ENCODE results near the gene RELT. TPM values are rescaled to one million over a fixed set of nuclear protein-coding genes. Genes with fewer than 3 reads are reported as not detected.

The RELT gene
- total and polyA plus RNA-seq, 2 of the 13 experiments (the other 11 are each of a cell fraction or from before 2014, with no cell fraction given) = 2.5 to 4.7 TPM

GRCh38 chr11:73445980-73446379 is 69.8 kb downstream of the RELT start (continued):
- no peak for TF ChIP-seq REST (IDR thresholded peaks at IDR 0.05; ENCODE audit: borderline replicate concordance in 1 of 2, low read depth in 1 of 2, low read length in 2 of 2)

- Histone ChIP-seq H3K36me3 (replicated peaks in 1 of 2; ENCODE audit: control insufficient read depth in 1 of 2, insufficient read depth in 2 of 2, low read length in 2 of 2) (no peaks in the 10 kb centered on the region), H3K27ac (ENCODE audit: extremely low read length, insufficient read depth, low read length) (no peak overlapping the region), H3K9me3 (ENCODE audit: low read length) (no peaks in the 10 kb centered on the region), H3K4me3 (replicated peaks in 1 of 3; ENCODE audit: insufficient read depth in 1 of 3, low read depth in 2 of 3, low read length in 3 of 3) (no peak overlapping the region), H2AFZ (ENCODE audit: low read length) (no peak overlapping the region), H3K4me1 (ENCODE audit: insufficient read depth, low read length) (no peaks in the 10 kb centered on the region), H3K79me2 (ENCODE audit: insufficient read depth, low read length) (no peaks in the 10 kb centered on the region), H4K20me1 (ENCODE audit: insufficient read depth, low read length) (no peaks in the 10 kb centered on the region), H3K9ac (ENCODE audit: insufficient read depth, low read depth, low read length) (no peak overlapping the region), H3K27me3 (ENCODE audit: control insufficient read depth in 1 of 2, insufficient read depth in 2 of 2, low read length in 2 of 2) (no peaks in the 10 kb centered on the region), H3K4me2 (ENCODE audit: low read depth, low read length) (no peak overlapping the region)
- FAIRE-seq (no peak), DNase-seq (ENCODE audit: low spot score) (no peak), ATAC-seq (no peak)
- no TSS peak for BruUV-seq (replicated peaks)
- in situ Hi-C loops (cut with HindIII; ENCODE audit: extremely low pct_ligation_motif_present, low pct_unique_long_range_greater_than_20kb) = no loop called here
- POLR2A ChIA-PET = no interaction called here
- intact Hi-C loops (cut with micrococcal nuclease; ENCODE audit: unreplicated experiment) = no loop called here
- TF ChIP-seq SNRNP70 (IDR thresholded peaks at IDR 0.05; ENCODE audit: low read depth, low read length) = no peak
- CTCF ChIA-PET (ENCODE audit: low intra/inter-chr PET ratio, low total read pairs) = no interaction called here
- WGBS (ENCODE audit: low lambda C conversion rate) = 91% methylated on average over 2 of the region's 2 CpGs
Measured at GRCh38 chr11:73446766-73447165, 70.6 kb downstream of the RELT start.

Other genes starting within 250 kb of the RELT start
- 20.5 and 23.6 TPM in 2 replicates for gene FCHSD2, start 234.1 kb upstream of the RELT start, total RNA-seq (2016; rRNA removed; fragmentation: Illumina TruSeq; extraction: Trizol)
- gene FCHSD2, start 234.1 kb upstream of the RELT start, polyA plus RNA-seq (2011; rRNA removed) = 24.6 and 24.8 TPM in 2 replicates
- gene P2RY2, start 158.1 kb upstream of the RELT start, total RNA-seq (2016; rRNA removed; fragmentation: Illumina TruSeq; extraction: Trizol) = 3.0 and 3.1 TPM in 2 replicates
- 0.95 and 1.6 TPM in 2 replicates for gene P2RY2, start 158.1 kb upstream of the RELT start, polyA plus RNA-seq (2011; rRNA removed)
- 0.11 and 0.29 TPM in 2 replicates for gene P2RY6, start 104.1 kb upstream of the RELT start, total RNA-seq (2016; rRNA removed; fragmentation: Illumina TruSeq; extraction: Trizol)
- gene P2RY6, start 104.1 kb upstream of the RELT start, polyA plus RNA-seq (2011; rRNA removed) = 0.09 and 0.29 TPM in 2 replicates
- gene ARHGEF17, start 68.1 kb upstream of the RELT start, total RNA-seq (2016; rRNA removed; fragmentation: Illumina TruSeq; extraction: Trizol) = 5.7 and 10.7 TPM in 2 replicates
- 28.8 and 37.7 TPM in 2 replicates for gene ARHGEF17, start 68.1 kb upstream of the RELT start, polyA plus RNA-seq (2011; rRNA removed)
- 13.9 and 15.0 TPM in 2 replicates for gene FAM168A, start 221.7 kb downstream of the RELT start, total RNA-seq (2016; rRNA removed; fragmentation: Illumina TruSeq; extraction: Trizol)
- gene FAM168A, start 221.7 kb downstream of the RELT start, polyA plus RNA-seq (2011; rRNA removed) = 15.8 and 17.5 TPM in 2 replicates